Neuron (in vitro differentiated cells): ENCODE measurements around the gene ENTPD6.

ENCODE experiments used
- H2AFZ ChIP-seq: one replicate; pipeline ENCODE4 v1.6.1; 2013; ENCODE audit warnings: low read depth, mild to moderate bottlenecking, inconsistent platforms, low read length, moderate library complexity
- H3K27me3 ChIP-seq: one replicate; pipeline ENCODE4 v1.6.1; 2013; ENCODE audit warnings: low read length; ENCODE audit not compliant: insufficient read depth
- H3K36me3 ChIP-seq: one replicate; pipeline ENCODE4 v1.6.1; 2013; ENCODE audit warnings: low read length; ENCODE audit not compliant: insufficient read depth
- H3K4me1 ChIP-seq: one replicate; pipeline ENCODE4 v1.6.1; 2013; ENCODE audit warnings: low read length; ENCODE audit not compliant: insufficient read depth
- H3K4me3 ChIP-seq: 2 replicates; pipeline ENCODE4 v1.5.1; 2013; ENCODE audit warnings: mild to moderate bottlenecking, low read length, moderate library complexity
- H3K9me3 ChIP-seq: one replicate; pipeline ENCODE4 v1.6.1; 2013; ENCODE audit warnings: low read length

Gene ENTPD6

DNA sequence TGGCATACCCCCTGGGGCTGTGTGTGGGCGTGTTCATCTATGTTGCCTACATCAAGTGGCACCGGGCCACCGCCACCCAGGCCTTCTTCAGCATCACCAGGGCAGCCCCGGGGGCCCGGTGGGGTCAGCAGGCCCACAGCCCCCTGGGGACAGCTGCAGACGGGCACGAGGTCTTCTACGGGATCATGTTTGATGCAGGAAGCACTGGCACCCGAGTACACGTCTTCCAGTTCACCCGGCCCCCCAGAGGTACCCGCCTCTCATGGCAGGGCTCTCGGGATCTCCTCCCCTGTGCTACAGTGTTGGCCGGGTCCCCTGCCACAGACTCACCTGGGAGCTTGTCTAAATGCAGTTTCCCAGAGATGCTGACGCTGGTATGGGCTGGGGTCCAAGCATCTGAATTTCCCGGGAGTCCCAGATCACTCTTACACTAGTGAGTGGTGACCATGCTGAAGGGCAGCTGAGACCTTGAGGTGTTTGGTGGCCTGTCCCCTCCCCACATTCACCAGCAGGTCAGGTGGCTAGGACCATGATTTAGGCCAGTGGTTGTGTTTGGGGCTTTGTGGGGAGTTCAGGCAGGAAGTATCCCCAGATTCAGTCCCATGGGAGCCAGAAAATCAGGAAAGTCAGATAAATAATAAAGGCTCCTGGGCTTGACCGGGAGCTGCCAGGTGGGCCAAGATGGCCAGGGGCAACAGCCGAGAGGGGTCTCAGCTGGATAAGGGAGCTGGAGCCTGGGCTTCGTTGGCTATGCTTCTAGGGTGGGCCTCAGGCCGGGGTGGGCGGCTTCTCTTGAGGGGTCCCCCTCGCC is 11.8 kb downstream of the ENTPD6 start:
- Histone ChIP-seq H2AFZ (no peak overlapping the region), H3K27me3 (no peaks in the 10 kb centered on the region), H3K9me3 (peaks cover 12% of the 10 kb centered on the region), H3K4me1 (no peaks in the 10 kb centered on the region), H3K4me3 (no peak overlapping the region), H3K36me3 (peaks cover 19% of the 10 kb centered on the region)

DNA sequence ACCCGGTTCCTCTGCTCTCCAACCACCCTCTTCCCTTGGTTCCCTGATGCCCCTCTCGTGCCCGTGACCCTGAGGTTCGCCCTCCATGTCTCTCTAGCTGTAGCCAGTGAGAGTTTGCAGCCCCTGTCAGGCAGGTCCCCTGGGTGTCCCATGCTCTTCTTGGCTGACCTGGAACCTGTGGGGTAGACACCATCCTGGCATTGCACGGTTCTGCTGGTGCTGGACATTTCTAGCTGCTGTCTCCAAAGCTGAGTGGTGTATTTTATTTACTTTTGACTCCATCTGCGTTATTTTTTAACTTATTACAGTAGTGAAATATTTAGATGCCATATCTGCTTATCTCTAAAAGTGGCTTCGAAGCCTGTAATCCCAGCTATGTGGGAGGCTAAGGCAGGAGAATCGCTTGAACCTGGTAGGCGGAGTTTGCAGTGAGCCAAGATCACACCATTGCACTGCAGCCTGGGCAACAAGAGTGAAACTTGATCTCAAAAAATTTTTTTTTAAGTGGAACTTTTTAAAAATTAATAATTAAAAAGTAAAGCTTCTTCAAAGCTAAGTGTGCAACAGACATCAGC is 12.5 kb downstream of the ENTPD6 start:
- no peaks in the 10 kb centered on the region for H3K4me1 ChIP-seq
- H2AFZ ChIP-seq = no peak overlapping the region
- H3K4me3 ChIP-seq = no peak overlapping the region
- peaks cover 21% of the 10 kb centered on the region for H3K36me3 ChIP-seq
- H3K9me3 ChIP-seq = peaks cover 12% of the 10 kb centered on the region
- no peaks in the 10 kb centered on the region for H3K27me3 ChIP-seq

GRCh38 chr20:25209400-25209799 is 13.9 kb downstream of the ENTPD6 start:
- no peaks in the 10 kb centered on the region for H3K27me3 ChIP-seq
- H3K4me3 ChIP-seq = no peak overlapping the region
- H3K4me1 ChIP-seq = no peaks in the 10 kb centered on the region
- H2AFZ ChIP-seq = no peak overlapping the region
- peaks cover 9% of the 10 kb centered on the region for H3K9me3 ChIP-seq
- peaks cover 30% of the 10 kb centered on the region for H3K36me3 ChIP-seq

DNA sequence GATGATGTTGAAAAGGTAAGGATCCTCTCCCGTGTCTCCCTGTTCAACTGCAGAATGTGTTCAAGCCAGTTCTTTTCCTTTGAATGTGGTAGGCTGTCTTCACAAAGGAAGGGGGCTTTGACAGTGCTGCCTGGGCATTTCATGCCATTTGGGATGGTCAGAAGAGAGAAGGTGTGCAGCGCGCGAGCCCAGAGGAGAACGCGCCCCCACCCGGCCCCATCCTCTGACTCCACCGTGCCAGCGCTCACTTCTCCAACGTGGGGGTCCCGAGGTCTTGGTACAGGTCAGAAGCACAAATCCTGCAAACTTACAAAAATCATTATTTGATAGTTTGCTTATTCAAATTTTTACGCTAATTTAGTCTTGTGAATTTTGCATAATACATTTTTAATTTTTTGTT is 14.4 kb downstream of the ENTPD6 start:
- H3K4me1 ChIP-seq = no peaks in the 10 kb centered on the region
- no peak overlapping the region for H3K4me3 ChIP-seq
- H3K36me3 ChIP-seq = peaks cover 35% of the 10 kb centered on the region
- peaks cover 9% of the 10 kb centered on the region for H3K9me3 ChIP-seq
- no peaks in the 10 kb centered on the region for H3K27me3 ChIP-seq
- no peak overlapping the region for H2AFZ ChIP-seq

DNA sequence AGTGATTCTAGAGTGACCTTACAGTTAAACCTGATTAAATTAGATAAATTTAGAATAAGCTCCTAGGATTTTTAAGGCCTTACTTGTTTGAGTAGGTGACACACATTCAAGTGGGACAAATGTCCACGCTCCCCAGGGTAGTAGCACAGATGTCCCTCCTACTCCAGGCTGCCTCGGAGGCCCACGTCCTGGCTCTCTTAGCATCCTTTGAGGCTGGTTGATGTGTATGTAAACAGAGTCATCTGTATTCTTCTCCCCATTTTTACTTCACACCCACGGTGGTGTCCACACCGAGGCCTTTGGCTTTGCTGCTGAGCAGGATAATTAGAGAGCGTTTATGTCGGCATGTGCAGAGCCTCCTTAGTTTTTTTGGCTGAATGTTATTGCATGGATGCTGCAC is 15.8 kb downstream of the ENTPD6 start:
- Histone ChIP-seq H3K4me1 (no peaks in the 10 kb centered on the region), H3K9me3 (peaks cover 7% of the 10 kb centered on the region), H3K27me3 (no peaks in the 10 kb centered on the region), H3K4me3 (no peak overlapping the region), H3K36me3 (peaks cover 47% of the 10 kb centered on the region), H2AFZ (no peak overlapping the region)

GRCh38 chr20:25212242-25212641 is 16.7 kb downstream of the ENTPD6 start:
- no peak overlapping the region for H2AFZ ChIP-seq
- no peaks in the 10 kb centered on the region for H3K27me3 ChIP-seq
- H3K36me3 ChIP-seq = peaks cover 47% of the 10 kb centered on the region
- peaks cover 2% of the 10 kb centered on the region for H3K9me3 ChIP-seq
- no peaks in the 10 kb centered on the region for H3K4me1 ChIP-seq
- no peak overlapping the region for H3K4me3 ChIP-seq

DNA sequence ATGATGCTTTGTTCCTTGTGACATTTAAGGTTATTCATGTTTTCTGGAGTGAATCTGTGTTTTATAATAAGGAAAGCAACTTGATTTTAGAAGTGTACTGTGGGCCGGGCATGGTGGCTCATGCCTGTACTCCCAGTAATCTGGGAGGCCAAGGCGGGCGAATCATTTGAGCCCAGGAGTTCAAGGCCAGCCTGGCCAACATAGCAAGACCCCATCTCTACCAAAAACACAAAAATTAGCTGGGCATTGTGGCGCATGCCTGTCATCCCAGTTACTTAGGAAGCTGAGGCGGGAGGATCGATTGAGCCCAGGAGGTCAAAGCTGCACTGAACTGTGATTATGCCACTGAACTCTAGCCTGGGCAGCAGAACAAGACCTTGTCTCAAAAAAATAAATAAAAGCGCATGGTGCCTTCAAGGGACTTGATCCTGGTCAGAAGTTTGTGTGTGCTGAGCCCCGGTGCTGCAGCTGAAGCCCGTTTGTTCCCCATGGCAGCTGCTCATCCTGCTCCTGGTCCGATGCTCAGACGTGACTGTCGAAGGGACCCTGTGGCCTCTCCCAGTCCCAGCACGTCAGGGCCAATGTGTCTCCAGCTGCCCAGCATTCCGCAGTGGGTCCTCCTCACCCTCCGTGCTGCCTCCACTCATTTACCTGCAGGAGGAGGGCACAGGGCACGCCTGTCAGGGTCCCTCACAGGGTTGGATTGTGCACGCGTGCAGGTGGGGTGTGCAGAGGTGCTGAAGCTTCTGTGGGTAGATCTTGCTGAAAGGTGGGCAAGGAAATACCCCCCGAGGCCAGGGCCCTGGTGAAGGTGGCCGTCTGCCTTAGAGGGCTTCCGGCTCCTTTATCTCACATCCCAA is 18.3 kb downstream of the ENTPD6 start:
- H3K36me3 ChIP-seq = peaks cover 60% of the 10 kb centered on the region
- no peaks in the 10 kb centered on the region for H3K4me1 ChIP-seq
- no peak overlapping the region for H3K4me3 ChIP-seq
- H3K9me3 ChIP-seq = no peaks in the 10 kb centered on the region
- H2AFZ ChIP-seq = no peak overlapping the region
- no peaks in the 10 kb centered on the region for H3K27me3 ChIP-seq

GRCh38 chr20:25214426-25214790 is 18.9 kb downstream of the ENTPD6 start:
- Histone ChIP-seq H2AFZ (no peak overlapping the region), H3K36me3 (peaks cover 61% of the 10 kb centered on the region), H3K9me3 (no peaks in the 10 kb centered on the region)

GRCh38 chr20:25214819-25215218 is 19.3 kb downstream of the ENTPD6 start:
- H3K27me3 ChIP-seq = no peaks in the 10 kb centered on the region
- no peaks in the 10 kb centered on the region for H3K4me1 ChIP-seq
- no peaks in the 10 kb centered on the region for H3K9me3 ChIP-seq
- H2AFZ ChIP-seq = no peak overlapping the region
- H3K4me3 ChIP-seq = no peak overlapping the region
- peaks cover 61% of the 10 kb centered on the region for H3K36me3 ChIP-seq

More at GRCh38 chr20:25214426-25214790, 18.9 kb downstream of the ENTPD6 start:
- H3K4me1 ChIP-seq = no peaks in the 10 kb centered on the region
- H3K27me3 ChIP-seq = no peaks in the 10 kb centered on the region
- no peak overlapping the region for H3K4me3 ChIP-seq

GRCh38 chr20:25215521-25215920 is 20.0 kb downstream of the ENTPD6 start:
- peaks cover 59% of the 10 kb centered on the region for H3K36me3 ChIP-seq

DNA sequence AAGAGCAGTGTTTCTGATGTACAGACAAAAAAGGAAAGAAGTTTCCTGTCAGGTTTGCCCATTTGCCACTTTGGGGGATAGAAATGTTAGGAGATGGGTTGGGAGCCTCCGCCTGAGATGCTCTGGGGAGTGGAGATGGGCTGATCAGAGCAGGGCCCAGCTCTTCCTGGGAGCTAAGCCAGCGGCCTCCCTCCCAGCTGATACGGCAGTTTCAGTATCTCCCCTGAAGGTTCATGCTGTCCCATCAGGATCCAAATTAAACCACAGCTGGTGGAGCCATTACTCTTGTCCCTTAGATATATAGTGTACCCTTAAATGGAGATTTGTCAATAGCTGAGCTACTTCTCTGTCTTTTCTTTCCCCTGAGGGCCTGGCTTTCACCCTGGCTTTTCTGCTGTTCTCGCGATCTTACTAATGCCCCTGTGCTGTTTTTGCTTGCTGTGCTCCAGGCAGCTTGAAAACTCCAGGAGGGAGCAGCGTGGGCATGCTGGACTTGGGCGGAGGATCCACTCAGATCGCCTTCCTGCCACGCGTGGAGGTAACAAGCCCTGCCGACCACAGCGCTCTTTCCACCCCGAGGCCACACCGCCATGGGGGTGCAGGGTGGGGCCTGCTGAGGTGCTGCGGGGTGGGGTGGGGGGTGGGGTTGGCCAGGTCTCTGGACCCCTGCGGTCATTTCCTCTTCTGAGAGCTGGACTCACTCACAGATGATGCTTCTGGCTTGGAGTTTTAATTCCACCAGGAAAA is 20.9 kb downstream of the ENTPD6 start:
- peaks cover 68% of the 10 kb centered on the region for H3K36me3 ChIP-seq

More at GRCh38 chr20:25215521-25215920, 20.0 kb downstream of the ENTPD6 start:
- Histone ChIP-seq H3K4me1 (no peaks in the 10 kb centered on the region), H3K27me3 (no peaks in the 10 kb centered on the region), H2AFZ (no peak overlapping the region), H3K9me3 (no peaks in the 10 kb centered on the region), H3K4me3 (no peak overlapping the region)

DNA sequence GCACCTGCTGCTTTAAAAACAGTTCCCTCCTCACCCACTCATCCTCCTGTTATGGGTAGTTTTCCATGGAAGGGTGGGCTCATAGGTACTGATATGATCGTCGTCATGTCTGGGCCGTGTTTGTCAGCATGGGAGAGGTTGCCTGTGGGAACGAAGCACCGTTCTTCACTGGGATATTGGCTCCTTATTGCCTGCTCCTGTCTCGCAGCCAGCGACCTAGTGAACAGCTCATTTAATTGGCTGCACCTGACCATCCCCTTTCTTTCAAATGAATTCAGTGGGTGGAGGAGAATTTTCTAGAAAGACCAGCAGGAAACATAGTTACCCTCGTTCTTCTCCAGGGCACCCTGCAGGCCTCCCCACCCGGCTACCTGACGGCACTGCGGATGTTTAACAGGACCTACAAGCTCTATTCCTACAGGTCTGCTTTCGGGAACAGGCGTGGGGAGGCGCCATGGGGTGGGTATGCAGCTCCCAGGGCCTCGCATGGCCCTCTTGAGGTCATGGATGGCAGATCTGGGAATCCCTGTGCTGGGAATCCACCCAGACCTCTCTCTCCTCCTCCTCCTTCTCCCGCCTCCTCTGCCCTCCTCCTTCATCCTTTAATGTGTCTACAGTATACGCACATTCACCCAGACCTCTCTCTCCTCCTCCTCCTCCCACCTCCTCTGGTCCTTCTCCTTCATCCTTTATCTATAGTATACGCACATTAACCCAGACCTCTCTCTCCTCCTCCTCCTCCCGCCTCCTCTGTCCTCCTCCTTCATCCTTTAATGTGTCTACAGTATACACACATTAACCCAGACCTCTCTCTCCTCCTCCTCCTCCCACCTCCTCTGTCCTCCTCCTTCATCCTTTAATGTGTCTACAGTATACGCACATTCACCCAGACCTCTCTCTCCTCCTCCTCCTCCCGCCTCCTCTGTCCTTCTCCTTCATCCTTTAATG is 21.9 kb downstream of the ENTPD6 start:
- no peaks in the 10 kb centered on the region for H3K9me3 ChIP-seq
- no peaks in the 10 kb centered on the region for H3K27me3 ChIP-seq
- no peak overlapping the region for H2AFZ ChIP-seq
- no peak overlapping the region for H3K4me3 ChIP-seq
- H3K4me1 ChIP-seq = no peaks in the 10 kb centered on the region
- H3K36me3 ChIP-seq = peaks cover 58% of the 10 kb centered on the region

More for the DNA sequence above, 20.9 kb downstream of the ENTPD6 start:
- no peak overlapping the region for H3K4me3 ChIP-seq
- H3K4me1 ChIP-seq = no peaks in the 10 kb centered on the region
- no peaks in the 10 kb centered on the region for H3K27me3 ChIP-seq
- no peak overlapping the region for H2AFZ ChIP-seq
- H3K9me3 ChIP-seq = no peaks in the 10 kb centered on the region
